22Rv1 (cell line): ENCODE results near the gene FSD1.

Source experiments
- H3K27ac ChIP-seq: fragments of 450-650 bp; 2 replicates; pipeline ENCODE4 v1.5.1; 2017
- ZFX ChIP-seq: fragments of 450-650 bp; IDR thresholded peaks from 2 replicates; pipeline ENCODE4 v1.6.1; 2017; ENCODE audit warnings: antibody characterized with exemption, borderline replicate concordance
- TF ChIP-seq, protein P1 (sequence below): fragments of 450-650 bp; IDR thresholded peaks from 2 replicates; pipeline ENCODE4 v1.5.1; 2017; ENCODE audit warnings: mild to moderate bottlenecking

FSD1 gene

DNA sequence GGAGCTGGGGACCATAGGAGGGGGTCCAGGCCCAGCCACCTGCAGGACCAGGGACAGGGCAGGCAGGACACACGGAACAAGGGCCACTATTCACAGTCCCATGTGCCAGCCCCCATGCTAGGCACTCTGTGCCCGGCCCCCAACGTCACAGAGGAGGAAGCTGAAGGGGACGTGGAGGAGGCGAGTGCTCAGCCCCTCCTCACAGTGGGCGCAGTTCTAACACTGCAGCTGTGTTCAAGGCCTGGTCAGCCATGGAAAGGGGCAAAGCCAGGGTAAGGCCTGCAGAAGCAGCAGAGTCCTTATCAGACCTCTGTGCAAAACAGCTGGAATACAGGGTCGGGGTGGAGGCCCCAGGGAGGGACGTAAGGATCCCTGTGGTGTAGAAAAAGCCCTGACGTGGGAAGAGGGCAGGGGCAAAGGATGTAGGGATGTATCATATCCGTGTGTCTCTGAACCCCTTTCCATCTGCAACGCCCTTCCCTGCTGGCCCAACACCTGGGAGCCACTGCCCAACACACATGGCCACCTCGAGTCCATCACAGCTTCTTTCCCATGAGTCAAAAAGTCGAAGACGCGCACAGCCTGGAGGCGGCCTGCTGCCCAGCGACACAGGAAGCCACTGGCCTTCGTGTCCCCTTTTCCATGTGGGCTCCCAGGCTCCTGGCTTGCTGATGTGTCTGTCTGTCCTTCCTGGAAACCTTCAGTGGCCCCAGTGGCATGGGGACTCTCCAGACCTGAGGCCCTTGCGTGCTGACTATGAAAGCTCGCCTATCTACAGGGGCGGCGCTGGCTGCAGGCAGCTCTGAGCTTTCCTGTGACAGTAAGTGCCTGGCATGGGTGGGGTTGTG, 68.0 kb downstream of the FSD1 start:
- no peak overlapping the region for H3K27ac ChIP-seq
- TF ChIP-seq, protein P1, sequence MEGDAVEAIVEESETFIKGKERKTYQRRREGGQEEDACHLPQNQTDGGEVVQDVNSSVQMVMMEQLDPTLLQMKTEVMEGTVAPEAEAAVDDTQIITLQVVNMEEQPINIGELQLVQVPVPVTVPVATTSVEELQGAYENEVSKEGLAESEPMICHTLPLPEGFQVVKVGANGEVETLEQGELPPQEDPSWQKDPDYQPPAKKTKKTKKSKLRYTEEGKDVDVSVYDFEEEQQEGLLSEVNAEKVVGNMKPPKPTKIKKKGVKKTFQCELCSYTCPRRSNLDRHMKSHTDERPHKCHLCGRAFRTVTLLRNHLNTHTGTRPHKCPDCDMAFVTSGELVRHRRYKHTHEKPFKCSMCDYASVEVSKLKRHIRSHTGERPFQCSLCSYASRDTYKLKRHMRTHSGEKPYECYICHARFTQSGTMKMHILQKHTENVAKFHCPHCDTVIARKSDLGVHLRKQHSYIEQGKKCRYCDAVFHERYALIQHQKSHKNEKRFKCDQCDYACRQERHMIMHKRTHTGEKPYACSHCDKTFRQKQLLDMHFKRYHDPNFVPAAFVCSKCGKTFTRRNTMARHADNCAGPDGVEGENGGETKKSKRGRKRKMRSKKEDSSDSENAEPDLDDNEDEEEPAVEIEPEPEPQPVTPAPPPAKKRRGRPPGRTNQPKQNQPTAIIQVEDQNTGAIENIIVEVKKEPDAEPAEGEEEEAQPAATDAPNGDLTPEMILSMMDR, result no peak
- TF ChIP-seq ZFX, result no peak

DNA sequence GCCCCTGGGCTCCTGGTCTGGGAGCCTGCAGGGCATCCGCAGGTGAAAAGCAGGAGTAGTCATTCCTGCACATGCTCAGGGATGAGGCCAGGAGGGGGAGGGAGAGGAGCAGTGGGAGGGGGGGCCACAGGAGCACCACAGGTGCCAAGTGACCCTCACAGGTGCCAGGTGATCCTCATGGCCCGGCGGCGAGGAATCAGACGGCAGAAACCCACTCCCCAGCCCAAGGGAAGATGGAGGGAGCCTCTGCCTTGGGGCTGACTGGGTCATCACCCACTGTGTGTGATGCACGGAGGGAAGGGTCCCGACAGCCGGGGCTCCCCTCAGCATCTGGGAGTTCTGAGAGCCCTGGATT, 68.6 kb downstream of the FSD1 start:
- TF ChIP-seq, protein P1, result no peak
- no peak for TF ChIP-seq ZFX
- H3K27ac ChIP-seq, result no peak overlapping the region
